ENCODE results near the gene VWA3A.

DNA sequence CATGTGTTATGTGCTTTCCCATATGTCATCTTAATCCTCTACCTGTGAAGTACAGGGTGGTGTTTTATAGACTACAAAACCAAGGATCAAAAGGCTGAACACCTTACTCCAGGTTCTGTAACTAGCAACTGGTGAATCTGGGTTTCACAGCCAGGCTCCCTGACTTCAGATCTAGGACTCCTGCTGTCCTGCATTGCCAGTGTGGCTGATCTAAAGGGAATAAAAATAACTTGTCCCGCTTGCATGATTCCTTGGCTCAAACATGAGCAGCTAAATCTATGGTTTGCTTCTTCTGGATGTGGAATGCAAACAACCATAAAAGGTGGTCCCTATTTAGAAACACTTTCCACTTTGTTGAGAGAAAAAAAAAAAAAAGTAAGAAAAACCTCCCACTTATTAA is 3.7 kb upstream of the VWA3A start:
- TF ChIP-seq, protein P1, sequence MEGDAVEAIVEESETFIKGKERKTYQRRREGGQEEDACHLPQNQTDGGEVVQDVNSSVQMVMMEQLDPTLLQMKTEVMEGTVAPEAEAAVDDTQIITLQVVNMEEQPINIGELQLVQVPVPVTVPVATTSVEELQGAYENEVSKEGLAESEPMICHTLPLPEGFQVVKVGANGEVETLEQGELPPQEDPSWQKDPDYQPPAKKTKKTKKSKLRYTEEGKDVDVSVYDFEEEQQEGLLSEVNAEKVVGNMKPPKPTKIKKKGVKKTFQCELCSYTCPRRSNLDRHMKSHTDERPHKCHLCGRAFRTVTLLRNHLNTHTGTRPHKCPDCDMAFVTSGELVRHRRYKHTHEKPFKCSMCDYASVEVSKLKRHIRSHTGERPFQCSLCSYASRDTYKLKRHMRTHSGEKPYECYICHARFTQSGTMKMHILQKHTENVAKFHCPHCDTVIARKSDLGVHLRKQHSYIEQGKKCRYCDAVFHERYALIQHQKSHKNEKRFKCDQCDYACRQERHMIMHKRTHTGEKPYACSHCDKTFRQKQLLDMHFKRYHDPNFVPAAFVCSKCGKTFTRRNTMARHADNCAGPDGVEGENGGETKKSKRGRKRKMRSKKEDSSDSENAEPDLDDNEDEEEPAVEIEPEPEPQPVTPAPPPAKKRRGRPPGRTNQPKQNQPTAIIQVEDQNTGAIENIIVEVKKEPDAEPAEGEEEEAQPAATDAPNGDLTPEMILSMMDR (conservative IDR thresholded peaks at IDR 0.05; ENCODE audit: low read depth in 2 of 2), result no peak
- TF ChIP-seq EZH2 (IDR thresholded peaks at IDR 0.05; ENCODE audit: low read depth, unreplicated experiment) (no peak), POLR2AphosphoS5 (IDR thresholded peaks at IDR 0.05; ENCODE audit: low read depth) (no peak), CREB1 (CRISPR knock-in tag; IDR thresholded peaks at IDR 0.05; ENCODE audit: low read depth) (no peak)
